Measurements from ENCODE around the gene INVS.
"Not testable (repeated sequence)": the region's sequence is repeated elsewhere in the genome, so short reads cannot be mapped to it uniquely, and the experiment has no call there.

INVS gene

DNA sequence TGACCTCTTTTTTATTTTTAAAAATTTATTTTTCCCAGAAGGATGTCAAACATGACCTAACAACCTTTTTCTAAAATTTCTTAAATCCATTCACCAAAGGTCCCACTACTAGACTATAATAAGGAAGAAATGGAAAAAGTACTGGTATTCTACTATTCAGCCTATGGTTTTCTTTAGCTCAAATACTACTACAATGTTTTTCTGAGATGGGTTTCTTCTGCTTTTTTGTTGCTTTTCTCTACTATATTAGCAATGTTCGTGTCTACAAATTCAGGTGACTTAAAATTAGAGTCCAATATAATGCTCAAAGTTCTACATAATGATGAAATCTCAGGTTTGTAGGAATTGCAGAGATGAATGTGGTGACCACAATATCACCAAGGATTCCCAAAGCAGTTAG lies 8.2 kb upstream of the INVS start:
- Histone ChIP-seq H2AFZ (ENCODE audit: low read length) (no peak overlapping the region), H3K9me2 (ENCODE audit: low read depth, low read length) (no peaks in the 10 kb centered on the region), H3K4me1 (ENCODE audit: insufficient read depth, low read length, severe bottlenecking) (peaks cover 95% of the 10 kb centered on the region), H3K4me3 (ENCODE audit: low read depth, low read length, poor library complexity, severe bottlenecking) (no peak overlapping the region), H3K79me2 (ENCODE audit: insufficient read depth, low read length) (peaks cover 95% of the 10 kb centered on the region), H3K27ac (ENCODE audit: low read depth, low read length, poor library complexity, severe bottlenecking) (peak overlapping the region; percentile 26), H3K9me3 (ENCODE audit: low read length) (no peaks in the 10 kb centered on the region), H4K20me1 (ENCODE audit: insufficient read depth, low read length) (no peaks in the 10 kb centered on the region), H3K9ac (ENCODE audit: low read length) (no peak overlapping the region), H3K27me3 (ENCODE audit: insufficient read depth, low read length) (no peaks in the 10 kb centered on the region), H3K4me2 (ENCODE audit: low read length) (peak overlapping the region; percentile 8; the same call in 1 of the 2 replicates), H3F3A (ENCODE audit: insufficient read depth, low read length) (peaks cover 3% of the 10 kb centered on the region; the same call in 1 of the 2 replicates), H3K36me3 (ENCODE audit: insufficient read depth, low read length) (peaks cover 3% of the 10 kb centered on the region; the same call in 1 of the 2 replicates)
- no peak for TF ChIP-seq EZH2 (IDR thresholded peaks at IDR 0.05; ENCODE audit: borderline replicate concordance, low read length)
- TF ChIP-seq CTCF (IDR thresholded peaks at IDR 0.05; ENCODE audit: low read length): no peak

- H4K20me1 ChIP-seq (ENCODE audit: insufficient read depth, low read length): no peaks in the 10 kb centered on the region
- peaks cover 3% of the 10 kb centered on the region; the same call in 1 of the 2 replicates for H3K36me3 ChIP-seq (ENCODE audit: insufficient read depth, low read length)
- TF ChIP-seq CTCF (IDR thresholded peaks at IDR 0.05; ENCODE audit: low read length) (no peak), EZH2 (IDR thresholded peaks at IDR 0.05; ENCODE audit: borderline replicate concordance, low read length) (no peak)
- H3K79me2 ChIP-seq (ENCODE audit: insufficient read depth, low read length): peaks cover 95% of the 10 kb centered on the region
- H3K9ac ChIP-seq (ENCODE audit: low read length): no peak overlapping the region
- no peak overlapping the region for H3K4me3 ChIP-seq (ENCODE audit: low read depth, low read length, poor library complexity, severe bottlenecking)
- no peaks in the 10 kb centered on the region for H3F3A ChIP-seq (ENCODE audit: insufficient read depth, low read length)
- H2AFZ ChIP-seq (ENCODE audit: low read length): no peak overlapping the region
- peak overlapping the region; percentile 8; the same call in 1 of the 2 replicates for H3K4me2 ChIP-seq (ENCODE audit: low read length)
- H3K27ac ChIP-seq (ENCODE audit: low read depth, low read length, poor library complexity, severe bottlenecking): peak overlapping the region; percentile 66
- H3K9me3 ChIP-seq (ENCODE audit: low read length): no peaks in the 10 kb centered on the region
- no peaks in the 10 kb centered on the region for H3K27me3 ChIP-seq (ENCODE audit: insufficient read depth, low read length)
- peaks cover 94% of the 10 kb centered on the region for H3K4me1 ChIP-seq (ENCODE audit: insufficient read depth, low read length, severe bottlenecking)
- no peaks in the 10 kb centered on the region for H3K9me2 ChIP-seq (ENCODE audit: low read depth, low read length)
These were observed 7.4 kb upstream of the INVS start for GRCh38 chr9:100091650-100092049.

GRCh38 chr9:100092066-100092465 lies 7.0 kb upstream of the INVS start:
- H3F3A ChIP-seq (ENCODE audit: insufficient read depth, low read length): no peaks in the 10 kb centered on the region
- TF ChIP-seq EZH2 (IDR thresholded peaks at IDR 0.05; ENCODE audit: borderline replicate concordance, low read length) (no peak), CTCF (IDR thresholded peaks at IDR 0.05; ENCODE audit: low read length) (no peak)
- peaks cover 3% of the 10 kb centered on the region; the same call in 1 of the 2 replicates for H3K36me3 ChIP-seq (ENCODE audit: insufficient read depth, low read length)
- H3K27ac ChIP-seq (ENCODE audit: low read depth, low read length, poor library complexity, severe bottlenecking): peak overlapping the region; percentile 66
- no peak overlapping the region for H3K4me3 ChIP-seq (ENCODE audit: low read depth, low read length, poor library complexity, severe bottlenecking)
- H3K4me2 ChIP-seq (ENCODE audit: low read length): peak overlapping the region; percentile 17; the same call in 1 of the 2 replicates
- H3K9me3 ChIP-seq (ENCODE audit: low read length): no peaks in the 10 kb centered on the region
- peaks cover 95% of the 10 kb centered on the region for H3K79me2 ChIP-seq (ENCODE audit: insufficient read depth, low read length)
- no peak overlapping the region for H2AFZ ChIP-seq (ENCODE audit: low read length)
- H3K9me2 ChIP-seq (ENCODE audit: low read depth, low read length): no peaks in the 10 kb centered on the region
- H3K27me3 ChIP-seq (ENCODE audit: insufficient read depth, low read length): no peaks in the 10 kb centered on the region
- no peaks in the 10 kb centered on the region for H4K20me1 ChIP-seq (ENCODE audit: insufficient read depth, low read length)
- H3K4me1 ChIP-seq (ENCODE audit: insufficient read depth, low read length, severe bottlenecking): peaks cover 94% of the 10 kb centered on the region
- H3K9ac ChIP-seq (ENCODE audit: low read length): no peak overlapping the region

DNA sequence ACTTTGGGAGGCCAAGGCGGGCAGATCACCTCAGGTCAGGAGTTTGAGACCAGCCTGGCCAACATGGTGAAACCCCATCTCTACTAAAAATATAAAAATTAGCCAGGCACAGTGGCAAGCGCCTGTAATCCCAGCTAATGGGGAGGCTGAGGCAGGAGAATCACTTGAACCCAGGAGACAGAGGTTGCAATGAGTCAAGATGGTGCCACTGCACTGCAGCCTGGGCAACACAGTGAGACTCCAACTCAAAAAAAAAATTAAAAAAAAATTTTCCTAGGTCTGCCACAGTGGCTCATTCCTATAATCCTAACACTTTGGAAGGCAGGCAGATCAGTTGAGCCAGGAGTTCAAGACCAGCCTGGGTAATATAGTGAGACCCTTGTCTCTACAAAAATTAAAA lies 4.6 kb upstream of the INVS start:
- H4K20me1 ChIP-seq (ENCODE audit: insufficient read depth, low read length); H3K9me3 ChIP-seq (ENCODE audit: low read length); H3K9ac ChIP-seq (ENCODE audit: low read length); H2AFZ ChIP-seq (ENCODE audit: low read length); H3K4me3 ChIP-seq (ENCODE audit: low read depth, low read length, poor library complexity, severe bottlenecking); H3F3A ChIP-seq (ENCODE audit: insufficient read depth, low read length); H3K27me3 ChIP-seq (ENCODE audit: insufficient read depth, low read length); H3K27ac ChIP-seq (ENCODE audit: low read depth, low read length, poor library complexity, severe bottlenecking); H3K4me2 ChIP-seq (ENCODE audit: low read length); H3K36me3 ChIP-seq (ENCODE audit: insufficient read depth, low read length); H3K9me2 ChIP-seq (ENCODE audit: low read depth, low read length): not testable (repeated sequence)
- Histone ChIP-seq H3K79me2 (ENCODE audit: insufficient read depth, low read length) (peaks cover 87% of the 10 kb centered on the region), H3K4me1 (ENCODE audit: insufficient read depth, low read length, severe bottlenecking) (peaks cover 81% of the 10 kb centered on the region)

All from OCI-LY1 (cell line).